GM19328 (cell line): ENCODE data around the gene SCNM1.
"Not testable (repeated sequence)": the region's sequence is repeated elsewhere in the genome, so short reads cannot be mapped to it uniquely, and the experiment has no call there.

Experiments
- ATAC-seq: cut with Tn5 transposase; IDR thresholded peaks from one replicate; pipeline ENCODE4 v1.9.1; 2021; ENCODE audit warnings: mild to moderate bottlenecking, moderate library complexity; ENCODE audit not compliant: unreplicated experiment

Gene SCNM1

DNA sequence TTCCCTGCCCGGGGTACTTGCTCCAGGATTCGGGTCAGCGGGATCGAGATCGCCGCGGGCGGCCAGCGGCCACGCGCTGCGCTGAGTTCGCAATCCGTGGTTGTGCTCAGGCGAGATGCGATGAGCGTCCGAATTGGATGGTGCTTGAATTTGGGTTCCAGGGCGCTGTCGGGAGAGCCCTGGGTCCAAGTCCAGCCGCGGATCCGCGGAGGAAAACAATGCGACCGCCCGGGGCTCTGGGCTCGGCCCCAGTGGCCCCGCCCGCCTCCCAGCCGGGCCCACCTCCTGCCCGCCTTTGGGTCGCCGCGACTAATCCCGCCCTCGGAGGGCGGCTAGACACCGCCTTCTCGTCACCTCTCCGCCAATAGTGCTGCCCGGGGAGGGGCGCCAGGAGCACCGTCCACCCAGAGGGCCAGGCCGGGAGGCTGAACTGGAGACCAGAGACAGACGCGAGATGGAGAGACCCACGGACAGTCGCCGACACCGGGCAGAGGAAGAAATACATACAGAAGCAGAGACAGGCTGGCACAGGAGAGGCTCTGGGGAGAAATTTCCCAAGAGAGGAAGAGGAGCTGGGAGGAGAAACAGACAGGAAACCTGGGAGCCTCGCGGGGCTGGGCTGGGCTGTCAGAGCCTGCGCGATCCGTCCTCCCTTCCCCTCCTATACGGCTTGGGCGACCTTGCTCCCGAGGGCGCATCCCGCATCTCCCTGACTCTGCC is 19.4 kb upstream of the SCNM1 start, which contains the start of gene SEMA6C:
SEMA6C (minus strand) TSS at position 220 of the 720 bp plus-strand sequence. CDS start 4,010 bp downstream, outside the sequence.
- ATAC-seq, result peak; percentile 98

DNA sequence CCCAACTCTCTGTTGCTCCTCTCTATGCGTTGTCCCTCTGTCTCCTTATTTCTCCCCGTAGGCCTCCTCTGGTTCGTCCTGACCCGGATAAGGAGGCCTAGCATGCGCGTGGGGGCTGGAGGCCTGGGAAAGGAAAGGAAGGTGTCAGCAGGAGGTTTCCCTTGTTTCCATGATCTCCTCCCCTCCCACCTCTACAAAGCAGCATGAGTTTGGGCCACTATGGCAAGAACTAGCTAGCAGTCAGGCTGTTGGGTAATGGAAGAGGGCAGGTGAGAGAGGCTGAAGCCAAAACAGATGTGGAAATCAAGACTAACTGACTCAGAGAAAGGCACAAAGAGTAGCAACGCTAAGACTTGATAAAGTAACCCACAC is 18.8 kb upstream of the SCNM1 start:
- ATAC-seq, result no peak

DNA sequence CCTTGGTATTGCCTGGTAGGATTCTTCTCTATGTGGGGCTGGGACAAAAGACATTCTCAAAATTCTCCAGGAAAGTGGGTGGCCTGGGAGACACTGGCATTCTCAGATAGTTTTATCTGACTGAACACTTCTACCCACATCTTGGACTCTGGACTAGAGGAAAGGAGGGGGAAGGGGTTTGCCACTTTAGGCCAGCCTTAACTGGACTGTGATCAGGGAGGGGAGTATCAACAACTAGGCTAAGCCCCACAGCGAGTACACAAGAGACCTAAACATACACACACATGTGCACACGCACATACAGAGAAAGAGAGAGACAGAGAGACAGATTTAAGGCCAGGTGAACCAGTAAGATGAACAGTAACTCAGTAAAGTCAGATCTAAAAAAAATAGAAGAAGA is 18.3 kb upstream of the SCNM1 start:
- no peak for ATAC-seq

GRCh38 chr1:151156515-151156819 is 9.5 kb upstream of the SCNM1 start, which contains the start of gene TNFAIP8L2:
TNFAIP8L2 (plus strand) TSS chr1:151156649; CDS start chr1:151158698, 2,049 bp downstream.
- ATAC-seq, result peak; percentile 50

DNA sequence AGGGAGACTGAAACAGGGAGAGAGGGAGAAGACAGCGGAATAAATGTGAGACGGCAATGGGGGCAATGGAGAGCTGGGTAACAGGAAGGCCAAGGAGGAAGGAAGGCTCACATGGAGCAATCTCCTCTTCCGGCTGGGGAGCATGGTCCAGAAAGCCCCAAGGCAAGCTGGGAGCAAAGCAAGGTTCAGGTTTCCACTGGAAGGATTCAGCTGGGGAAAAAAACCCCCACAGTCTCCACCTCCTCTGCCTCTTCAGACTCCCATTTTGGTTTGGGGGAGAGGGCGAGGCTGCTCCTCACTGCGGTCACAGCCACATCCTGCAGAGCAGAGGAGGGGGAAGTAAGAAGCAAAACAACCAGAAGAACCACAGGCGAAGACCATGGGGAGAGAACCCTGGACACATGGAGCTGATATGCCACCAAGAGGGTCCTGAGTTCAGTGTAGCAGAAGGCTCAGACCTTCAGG is 8.8 kb upstream of the SCNM1 start:
- no peak for ATAC-seq

DNA sequence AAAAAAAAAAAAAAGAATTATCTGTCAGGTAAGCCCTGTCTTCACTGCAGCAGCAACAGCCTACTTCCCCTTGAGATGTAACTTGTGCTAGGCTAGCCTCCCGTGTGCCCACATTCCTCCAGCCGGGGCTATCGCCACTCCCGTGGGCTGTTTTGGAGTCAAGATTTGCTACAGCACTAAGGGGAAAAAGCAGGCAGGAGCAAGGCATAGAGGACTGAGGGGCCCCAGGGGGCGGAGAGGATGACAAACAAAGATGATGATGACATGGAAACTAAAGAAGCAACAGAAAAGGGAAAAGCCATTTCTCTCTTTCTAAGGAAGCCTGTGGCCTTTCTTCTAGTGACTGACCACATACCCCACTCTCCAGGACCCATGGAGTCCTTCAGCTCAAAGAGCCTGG is 7.6 kb upstream of the SCNM1 start:
- ATAC-seq, result no peak

DNA sequence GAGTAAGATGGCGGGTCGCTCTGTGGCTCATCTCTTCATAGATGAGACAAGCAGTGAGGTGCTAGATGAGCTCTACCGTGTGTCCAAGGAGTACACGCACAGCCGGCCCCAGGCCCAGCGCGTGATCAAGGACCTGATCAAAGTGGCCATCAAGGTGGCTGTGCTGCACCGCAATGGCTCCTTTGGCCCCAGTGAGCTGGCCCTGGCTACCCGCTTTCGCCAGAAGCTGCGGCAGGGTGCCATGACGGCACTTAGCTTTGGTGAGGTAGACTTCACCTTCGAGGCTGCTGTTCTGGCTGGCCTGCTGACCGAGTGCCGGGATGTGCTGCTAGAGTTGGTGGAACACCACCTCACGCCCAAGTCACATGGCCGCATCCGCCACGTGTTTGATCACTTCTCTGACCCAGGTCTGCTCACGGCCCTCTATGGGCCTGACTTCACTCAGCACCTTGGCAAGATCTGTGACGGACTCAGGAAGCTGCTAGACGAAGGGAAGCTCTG is 7.1 kb upstream of the SCNM1 start:
- no peak for ATAC-seq

- ATAC-seq, result no peak
Observed at GRCh38 chr1:151159373-151159772, 6.6 kb upstream of the SCNM1 start.

DNA sequence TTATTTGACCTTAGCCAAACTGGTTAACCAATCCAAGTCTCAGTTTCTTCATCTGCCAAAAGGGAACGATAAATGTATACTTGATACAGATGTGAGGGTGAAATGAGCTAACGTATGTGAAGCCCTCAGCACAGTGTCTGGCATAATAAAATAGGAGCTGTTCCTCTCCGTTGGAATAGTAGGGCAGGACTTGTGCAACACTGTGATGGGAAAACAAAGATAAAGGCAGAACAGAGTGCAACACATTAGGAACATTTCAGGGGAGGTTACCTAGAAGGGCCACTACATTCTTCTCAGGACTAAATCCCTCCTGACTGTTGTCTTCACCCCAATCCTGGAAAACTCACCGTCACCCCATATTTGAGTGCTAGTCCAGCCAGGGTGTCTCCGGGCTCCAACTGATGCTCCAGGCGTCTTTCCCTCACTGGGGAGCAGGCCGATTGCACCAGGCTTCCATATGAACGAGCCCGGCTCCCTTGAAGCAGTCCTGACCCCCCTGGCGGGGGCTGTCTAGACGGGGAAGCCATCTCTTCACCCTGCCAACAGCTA is 1.1 kb upstream of the SCNM1 start:
- ATAC-seq, result no peak

DNA sequence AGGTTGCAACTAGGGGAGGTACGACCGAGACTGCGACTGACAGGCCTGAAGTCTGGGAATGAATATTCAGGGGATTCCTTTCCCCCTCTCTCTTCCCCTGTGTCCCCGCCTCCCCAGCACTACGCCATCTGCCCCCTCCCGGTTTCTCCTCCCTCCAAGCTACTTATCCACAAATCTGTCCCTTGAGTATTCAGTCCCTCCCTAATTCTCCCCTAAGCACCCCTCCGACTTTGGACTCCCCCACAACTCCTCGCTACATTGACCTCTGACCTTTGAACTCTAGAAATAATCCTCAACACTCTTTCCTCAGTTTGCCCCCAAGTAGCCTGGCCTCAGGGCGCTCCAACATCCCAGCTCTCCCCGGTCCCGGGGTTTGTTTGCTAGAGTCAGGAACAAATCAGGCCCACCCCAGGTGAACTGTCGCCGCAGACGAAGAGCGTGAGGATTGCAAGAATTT is 635 bp upstream of the SCNM1 start:
- ATAC-seq, result no peak

DNA sequence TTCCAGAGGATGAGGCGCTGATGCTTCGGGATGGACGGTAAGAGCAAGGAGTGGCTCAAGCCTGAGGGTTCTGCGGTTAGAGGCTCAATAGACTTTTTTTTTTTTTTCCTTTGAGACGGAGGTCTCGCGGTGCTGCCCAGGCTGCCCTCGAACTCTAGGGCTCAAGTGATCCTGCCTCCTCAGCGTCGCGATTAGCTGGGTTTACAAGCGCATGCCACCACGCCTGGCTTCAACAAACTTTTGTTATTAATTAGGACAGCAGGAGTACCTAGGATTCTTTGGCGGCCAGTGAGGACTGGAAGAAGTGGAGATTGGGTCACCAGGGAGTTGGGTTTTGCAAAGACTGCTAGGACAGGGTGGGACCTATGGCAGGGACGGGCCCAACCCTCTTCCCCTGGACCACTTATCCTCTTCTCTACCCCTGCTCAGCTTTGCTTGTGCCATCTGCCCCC is 587 bp downstream of the SCNM1 start:
- no peak for ATAC-seq

- ATAC-seq, result no peak
Observed at GRCh38 chr1:151167116-151167515, 1.2 kb downstream of the SCNM1 start.

GRCh38 chr1:151171190-151171589 is 5.2 kb downstream of the SCNM1 start:
- ATAC-seq, result no peak

- ATAC-seq, result no peak
Observed at GRCh38 chr1:151175041-151175741, 9.2 kb downstream of the SCNM1 start.

DNA sequence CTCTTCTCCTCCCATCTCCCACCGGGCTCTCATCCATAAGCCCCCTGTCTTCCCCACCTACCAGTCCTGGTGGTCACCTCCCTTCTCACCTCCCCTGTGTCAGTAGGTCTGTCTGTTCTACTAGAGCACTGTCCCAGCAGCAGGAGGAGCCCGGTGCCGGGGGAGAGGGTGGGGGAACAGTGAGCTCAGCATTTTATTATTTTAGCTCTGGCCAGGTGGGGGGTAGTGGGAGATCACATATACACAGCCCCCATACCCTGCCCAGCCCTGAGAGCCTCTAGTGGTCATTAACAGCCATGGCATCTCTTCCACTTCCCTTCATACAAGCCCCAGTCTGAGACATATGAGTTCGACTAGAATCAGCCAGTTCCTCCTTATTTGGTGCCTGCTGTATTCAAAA is 9.9 kb downstream of the SCNM1 start, which contains the start of gene TMOD4:
TMOD4 (minus strand) TSS at position 119 of the 400 bp plus-strand sequence. CDS start 1,106 bp downstream, outside the sequence.
- ATAC-seq, result no peak

- ATAC-seq, result no peak
Observed at GRCh38 chr1:151176514-151177045, 10.6 kb downstream of the SCNM1 start.

DNA sequence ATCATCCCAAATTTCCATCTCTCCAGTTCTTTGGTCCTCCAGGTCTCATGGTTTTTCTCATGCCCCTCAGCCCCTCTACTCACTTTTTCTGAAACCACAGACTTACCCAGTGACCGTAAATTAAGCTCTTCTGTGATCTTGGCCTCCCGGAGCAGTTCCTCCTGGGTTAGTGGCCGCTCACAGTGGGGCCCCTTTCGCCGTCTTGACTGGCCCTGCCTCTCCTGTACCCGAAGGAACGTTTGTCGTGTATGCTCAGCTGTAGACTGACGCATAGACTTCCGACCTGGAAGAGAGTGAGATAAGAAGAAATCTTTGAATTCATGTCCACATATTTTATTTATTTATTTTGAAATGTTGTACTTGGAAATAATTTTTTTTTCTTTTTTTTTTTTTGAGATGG is 18.3 kb downstream of the SCNM1 start:
- ATAC-seq, result no peak

DNA sequence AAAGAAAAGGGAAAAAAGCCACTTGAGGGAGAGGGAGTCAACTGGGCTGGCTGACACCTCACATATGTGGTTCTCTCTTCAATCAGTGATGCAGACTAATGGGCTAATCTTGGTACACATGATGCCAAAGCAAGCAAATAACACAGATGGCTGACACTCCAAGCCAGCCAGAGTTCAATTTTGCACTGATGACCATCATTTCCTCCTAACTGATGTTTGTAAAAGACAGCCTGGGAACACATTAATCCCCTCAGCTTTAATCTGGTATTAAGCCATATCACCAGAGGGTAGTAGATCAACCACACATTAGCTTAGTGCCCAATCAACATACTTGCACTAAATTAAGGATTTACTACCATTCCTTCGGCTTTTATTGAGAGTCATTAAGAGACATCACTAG is 21.3 kb downstream of the SCNM1 start:
- ATAC-seq, result no peak

DNA sequence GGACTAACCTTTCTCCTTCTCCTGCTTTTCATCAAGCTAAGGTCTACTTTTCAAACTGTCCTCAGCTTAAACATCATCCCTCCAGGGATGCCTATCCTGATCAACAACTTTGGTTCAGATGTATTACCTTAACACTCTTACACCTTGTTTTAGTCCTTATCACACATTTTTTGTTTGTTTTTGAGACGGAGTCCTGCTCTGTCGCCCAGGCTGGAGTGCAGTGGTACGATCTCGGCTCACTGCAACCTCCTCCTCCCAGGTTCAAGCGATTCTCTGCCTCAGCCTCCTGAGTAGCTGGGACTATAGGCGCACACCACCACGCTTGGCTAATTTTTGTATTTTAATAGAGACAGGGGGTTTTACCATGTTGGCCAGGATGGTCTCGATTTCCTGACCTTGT is 22.7 kb downstream of the SCNM1 start:
- ATAC-seq, result not testable (repeated sequence)

- ATAC-seq, result peak; percentile 88
Observed at GRCh38 chr1:151189637-151190445, 23.9 kb downstream of the SCNM1 start, which contains the start of gene VPS72. VPS72 (minus strand) TSS chr1:151190197; CDS start chr1:151190121, 76 bp downstream.
